ENCODE measurements around the gene TMEM222. TPM values are rescaled to one million over a fixed set of nuclear protein-coding genes. Genes with fewer than 3 reads are reported as not detected.

TMEM222 gene
- total and polyA plus RNA-seq, 10 of the 15 experiments (the other 5 are each of a cell fraction or from before 2014, with no cell fraction given), result 3.8 to 43.5 (median 35.4) TPM

GRCh38 chr1:27345272-27345671 is 23.3 kb downstream of the TMEM222 start:
- H3K27me3 ChIP-seq (replicated peaks in 1 of 2; ENCODE audit: control insufficient read depth in 2 of 2, insufficient read depth in 2 of 2, low read length in 1 of 2), result no peaks in the 10 kb centered on the region
- 92% methylated on average over 12 of the region's 12 CpGs for WGBS (ENCODE audit: insufficient coverage, insufficient replicate concordance, low lambda C conversion rate, missing lambda C conversion rate)
- H3K9ac ChIP-seq (ENCODE audit: control insufficient read depth, insufficient read depth, low read length), result no peak overlapping the region
- intact Hi-C loops (cut with micrococcal nuclease; ENCODE audit: unreplicated experiment) (no loop called here), in situ Hi-C loops (cut with MboI) (no loop called here)
- TF ChIP-seq ZNF687 (IDR thresholded peaks at IDR 0.05), result no peak
- TF ChIP-seq NRF1 (conservative IDR thresholded peaks at IDR 0.05; ENCODE audit: low read depth, low read length), result no peak
- TF ChIP-seq EP300 (IDR thresholded peaks at IDR 0.05; ENCODE audit: borderline replicate concordance in 1 of 2, control insufficient read depth in 1 of 2, low read depth in 2 of 2, low read length in 2 of 2), result no peak
- no peak for TF ChIP-seq SRF (IDR thresholded peaks at IDR 0.05; ENCODE audit: low read depth in 2 of 2, low read length in 2 of 2)
- TF ChIP-seq ELK1 (IDR thresholded peaks at IDR 0.05; ENCODE audit: low read depth, low read length), result no peak
- TF ChIP-seq ATF7 (IDR thresholded peaks at IDR 0.05; ENCODE audit: low read depth), result no peak
- no peak for TF ChIP-seq SMAD1 (IDR thresholded peaks at IDR 0.05; ENCODE audit: low read depth, partially characterized antibody)
- no peak for TF ChIP-seq LARP7 (IDR thresholded peaks at IDR 0.05)
- TF ChIP-seq BACH1 (IDR thresholded peaks at IDR 0.05; ENCODE audit: borderline replicate concordance), result no peak
- no peak for TF ChIP-seq TAF1 (IDR thresholded peaks at IDR 0.05; ENCODE audit: borderline replicate concordance, low read depth, low read length)
- no peak for TF ChIP-seq ZBED1 (IDR thresholded peaks at IDR 0.05; ENCODE audit: borderline replicate concordance)
- TF ChIP-seq JUND (IDR thresholded peaks at IDR 0.05; ENCODE audit: low read depth, low read length), result no peak
- no peak for TF ChIP-seq MEF2B (IDR thresholded peaks at IDR 0.05; ENCODE audit: partially characterized antibody, poor library complexity, severe bottlenecking)
- no peak for TF ChIP-seq RBBP5 (conservative IDR thresholded peaks at IDR 0.05)
- H3K9me3 ChIP-seq (replicated peaks; ENCODE audit: control insufficient read depth, insufficient read depth, low read length), result no peaks in the 10 kb centered on the region
- no peak overlapping the region for H3K27ac ChIP-seq (ENCODE audit: control insufficient read depth, insufficient read depth)
- H3K4me2 ChIP-seq (ENCODE audit: control insufficient read depth, insufficient read depth), result no peak overlapping the region
- no peak for ATAC-seq
- H3K4me1 ChIP-seq (ENCODE audit: control insufficient read depth, insufficient read depth, low read length), result peaks cover 33% of the 10 kb centered on the region
- ChIA-PET SMC1A (ENCODE audit: uncharacterized antibody, unreplicated experiment) (interaction anchor here (1.2 to 1.6 kb wide), 3 partner anchors 12 to 45 kb away, joined by 3 to 4 read pairs (median 4); partner anchors contain the start of gene MAP3K6), RAD21 (ENCODE audit: unreplicated experiment) (no interaction called here), POLR2A (interaction anchor here (0.7 kb wide), 1 partner anchor 120 kb away, joined by 4 read pairs; no protein-coding TSS in a partner anchor), CTCF (interaction anchor here (0.7 to 3.1 kb wide), 6 partner anchors 12 to 51 kb away, joined by 3 to 12 read pairs (median 6); partner anchors contain the start of gene MAP3K6)
- H3K79me2 ChIP-seq (ENCODE audit: control insufficient read depth, insufficient read depth, low read length), result peaks cover 5% of the 10 kb centered on the region
- no peak overlapping the region for H3K4me3 ChIP-seq
- FAIRE-seq, result no peak
- H2AFZ ChIP-seq (ENCODE audit: control insufficient read depth, low read depth, low read length), result no peak overlapping the region
- H4K20me1 ChIP-seq (ENCODE audit: control insufficient read depth, insufficient read depth), result no peaks in the 10 kb centered on the region
- BruUV-seq (replicated peaks), result no TSS peak
- H3K36me3 ChIP-seq (ENCODE audit: control insufficient read depth in 2 of 2, insufficient read depth in 2 of 2, low read length in 1 of 2), result no peaks in the 10 kb centered on the region
- DNase-seq (ENCODE audit: low read depth, low spot score), result no peak

Data from GM12878 (cell line).